ENCODE measurements around the gene MAD1L1.

MAD1L1 gene

DNA sequence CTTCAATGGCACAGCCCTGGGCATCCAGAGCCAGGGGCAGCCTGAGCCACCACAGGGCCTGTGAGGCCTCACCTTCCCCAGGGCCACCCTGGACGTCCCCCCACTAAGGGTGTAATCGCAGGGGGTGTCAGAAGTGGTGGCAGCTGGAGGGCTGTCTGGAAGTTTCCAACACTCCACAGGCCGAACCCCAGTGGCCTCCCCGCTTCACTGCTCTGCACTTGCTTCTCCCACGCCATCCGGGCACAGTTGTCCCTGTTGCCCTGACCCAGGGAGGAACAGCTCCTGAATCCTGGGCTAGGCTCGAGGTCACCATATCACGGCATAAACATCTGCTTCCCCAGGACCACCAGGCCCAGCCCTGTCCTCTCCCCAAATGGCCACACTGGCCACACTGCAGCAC is 276.6 kb downstream of the MAD1L1 start:
- no peak for TF ChIP-seq EZH2phosphoT487 (conservative IDR thresholded peaks at IDR 0.05; ENCODE audit: low read length)
- TF ChIP-seq, protein P1, sequence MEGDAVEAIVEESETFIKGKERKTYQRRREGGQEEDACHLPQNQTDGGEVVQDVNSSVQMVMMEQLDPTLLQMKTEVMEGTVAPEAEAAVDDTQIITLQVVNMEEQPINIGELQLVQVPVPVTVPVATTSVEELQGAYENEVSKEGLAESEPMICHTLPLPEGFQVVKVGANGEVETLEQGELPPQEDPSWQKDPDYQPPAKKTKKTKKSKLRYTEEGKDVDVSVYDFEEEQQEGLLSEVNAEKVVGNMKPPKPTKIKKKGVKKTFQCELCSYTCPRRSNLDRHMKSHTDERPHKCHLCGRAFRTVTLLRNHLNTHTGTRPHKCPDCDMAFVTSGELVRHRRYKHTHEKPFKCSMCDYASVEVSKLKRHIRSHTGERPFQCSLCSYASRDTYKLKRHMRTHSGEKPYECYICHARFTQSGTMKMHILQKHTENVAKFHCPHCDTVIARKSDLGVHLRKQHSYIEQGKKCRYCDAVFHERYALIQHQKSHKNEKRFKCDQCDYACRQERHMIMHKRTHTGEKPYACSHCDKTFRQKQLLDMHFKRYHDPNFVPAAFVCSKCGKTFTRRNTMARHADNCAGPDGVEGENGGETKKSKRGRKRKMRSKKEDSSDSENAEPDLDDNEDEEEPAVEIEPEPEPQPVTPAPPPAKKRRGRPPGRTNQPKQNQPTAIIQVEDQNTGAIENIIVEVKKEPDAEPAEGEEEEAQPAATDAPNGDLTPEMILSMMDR (IDR thresholded peaks at IDR 0.05; ENCODE audit: insufficient read depth, low read length, poor library complexity, severe bottlenecking), result no peak
- Histone ChIP-seq H3K4me2 (ENCODE audit: low read depth, low read length, poor library complexity, severe bottlenecking) (no peak overlapping the region), H3K9me2 (replicated peaks; ENCODE audit: insufficient read depth, low read length) (no peaks in the 10 kb centered on the region), H4K20me1 (ENCODE audit: low read depth, low read length) (no peaks in the 10 kb centered on the region), H3K27ac (ENCODE audit: low read depth, low read length) (no peak overlapping the region), H3K27me3 (ENCODE audit: low read length) (no peaks in the 10 kb centered on the region), H3K36me3 (ENCODE audit: low read length) (no peaks in the 10 kb centered on the region), H3K9me3 (ENCODE audit: insufficient read depth, low read length) (no peaks in the 10 kb centered on the region), H3F3A (ENCODE audit: insufficient read depth) (no peaks in the 10 kb centered on the region), H3K4me3 (ENCODE audit: insufficient read depth, low read length, poor library complexity, severe bottlenecking) (no peak overlapping the region), H2AFZ (ENCODE audit: low read depth, low read length, severe bottlenecking) (no peak overlapping the region), H3K79me2 (ENCODE audit: insufficient read depth, low read length) (no peaks in the 10 kb centered on the region), H3K9ac (ENCODE audit: low read length) (no peak overlapping the region)

- H3K79me2 ChIP-seq (ENCODE audit: insufficient read depth, low read length), result no peaks in the 10 kb centered on the region
- no peak for TF ChIP-seq EZH2phosphoT487 (conservative IDR thresholded peaks at IDR 0.05; ENCODE audit: low read length)
- TF ChIP-seq, protein P1 (IDR thresholded peaks at IDR 0.05; ENCODE audit: insufficient read depth, low read length, poor library complexity, severe bottlenecking), result no peak
- H3K27me3 ChIP-seq (ENCODE audit: low read length), result no peaks in the 10 kb centered on the region
- no peaks in the 10 kb centered on the region for H3K9me3 ChIP-seq (ENCODE audit: insufficient read depth, low read length)
- H4K20me1 ChIP-seq (ENCODE audit: low read depth, low read length), result no peaks in the 10 kb centered on the region
- no peaks in the 10 kb centered on the region for H3K9me2 ChIP-seq (replicated peaks; ENCODE audit: insufficient read depth, low read length)
- no peak overlapping the region for H2AFZ ChIP-seq (ENCODE audit: low read depth, low read length, severe bottlenecking)
- no peak overlapping the region for H3K9ac ChIP-seq (ENCODE audit: low read length)
- H3F3A ChIP-seq (ENCODE audit: insufficient read depth), result no peaks in the 10 kb centered on the region
- no peaks in the 10 kb centered on the region for H3K36me3 ChIP-seq (ENCODE audit: low read length)
- no peak overlapping the region for H3K4me2 ChIP-seq (ENCODE audit: low read depth, low read length, poor library complexity, severe bottlenecking)
- H3K4me3 ChIP-seq (ENCODE audit: insufficient read depth, low read length, poor library complexity, severe bottlenecking), result no peak overlapping the region
- no peak overlapping the region for H3K27ac ChIP-seq (ENCODE audit: low read depth, low read length)
These were observed 278.3 kb downstream of the MAD1L1 start for GRCh38 chr7:1954366-1955004.

GRCh38 chr7:1953199-1954190 is 279.2 kb downstream of the MAD1L1 start:
- no peaks in the 10 kb centered on the region for H3K36me3 ChIP-seq (ENCODE audit: low read length)
- TF ChIP-seq, protein P1 (IDR thresholded peaks at IDR 0.05; ENCODE audit: insufficient read depth, low read length, poor library complexity, severe bottlenecking), result no peak
- TF ChIP-seq EZH2phosphoT487 (conservative IDR thresholded peaks at IDR 0.05; ENCODE audit: low read length), result no peak
- H3K4me2 ChIP-seq (ENCODE audit: low read depth, low read length, poor library complexity, severe bottlenecking), result no peak overlapping the region
- H3K9me2 ChIP-seq (replicated peaks; ENCODE audit: insufficient read depth, low read length), result no peaks in the 10 kb centered on the region
- no peak overlapping the region for H3K4me3 ChIP-seq (ENCODE audit: insufficient read depth, low read length, poor library complexity, severe bottlenecking)
- H2AFZ ChIP-seq (ENCODE audit: low read depth, low read length, severe bottlenecking), result no peak overlapping the region
- no peak overlapping the region for H3K9ac ChIP-seq (ENCODE audit: low read length)
- H3K27me3 ChIP-seq (ENCODE audit: low read length), result no peaks in the 10 kb centered on the region
- H3K9me3 ChIP-seq (ENCODE audit: insufficient read depth, low read length), result no peaks in the 10 kb centered on the region
- no peaks in the 10 kb centered on the region for H3K79me2 ChIP-seq (ENCODE audit: insufficient read depth, low read length)
- H3K27ac ChIP-seq (ENCODE audit: low read depth, low read length), result no peak overlapping the region
- H4K20me1 ChIP-seq (ENCODE audit: low read depth, low read length), result no peaks in the 10 kb centered on the region
- no peaks in the 10 kb centered on the region for H3F3A ChIP-seq (ENCODE audit: insufficient read depth)
